ENCODE results near the gene EDARADD.
A peak's percentile ranks its signal among the peaks of the same experiment; 100 is the strongest.

Gene EDARADD

GRCh38 chr1:236393681-236394481 lies at the start of gene EDARADD:
EDARADD (plus strand) TSS chr1:236394286; CDS start chr1:236394445, 159 bp downstream.
- no peak within 1 kb of the TSS for H3K27ac ChIP-seq (ENCODE audit: low read length)
- H3K9me3 ChIP-seq (ENCODE audit: insufficient read depth, low read length) = no peaks in the 10 kb centered on the region
- peak within 1 kb of the TSS; percentile 40 for H3K4me2 ChIP-seq (ENCODE audit: low read length)
- peak within 1 kb of the TSS; percentile 46; the same call in 1 of the 2 replicates for H2AFZ ChIP-seq (ENCODE audit: low read depth, low read length)
- peaks cover 37% of the 10 kb centered on the region for H3K27me3 ChIP-seq (ENCODE audit: low read depth, low read length)
- H3K36me3 ChIP-seq (replicated peaks; ENCODE audit: low read depth, low read length) = no peaks in the 10 kb centered on the region
- H3K9ac ChIP-seq (ENCODE audit: low read length) = no peak within 1 kb of the TSS
- peak within 1 kb of the TSS; percentile 45 for H3K4me3 ChIP-seq (ENCODE audit: low read length)
- no peaks in the 10 kb centered on the region for H3K4me1 ChIP-seq (ENCODE audit: low read length)
- TF ChIP-seq EZH2phosphoT487 (IDR thresholded peaks at IDR 0.05; ENCODE audit: low read depth) (no peak), CTCF (IDR thresholded peaks at IDR 0.05; ENCODE audit: low read depth, low read length) (no peak)
- no peaks in the 10 kb centered on the region for H4K20me1 ChIP-seq (ENCODE audit: insufficient read depth, low read length)
- H3K79me2 ChIP-seq (ENCODE audit: low read length) = no peaks in the 10 kb centered on the region

- H4K20me1 ChIP-seq (ENCODE audit: insufficient read depth, low read length) = no peaks in the 10 kb centered on the region
- H3K4me2 ChIP-seq (ENCODE audit: low read length) = no peak overlapping the region
- no peak for TF ChIP-seq EZH2phosphoT487 (IDR thresholded peaks at IDR 0.05; ENCODE audit: low read depth)
- peak; percentile 40 for TF ChIP-seq CTCF (IDR thresholded peaks at IDR 0.05; ENCODE audit: low read depth, low read length)
- H3K27me3 ChIP-seq (ENCODE audit: low read depth, low read length) = peaks cover 6% of the 10 kb centered on the region
- no peaks in the 10 kb centered on the region for H3K79me2 ChIP-seq (ENCODE audit: low read length)
- no peak overlapping the region for H3K9ac ChIP-seq (ENCODE audit: low read length)
- H3K4me1 ChIP-seq (ENCODE audit: low read length) = no peaks in the 10 kb centered on the region
- no peak overlapping the region for H2AFZ ChIP-seq (ENCODE audit: low read depth, low read length)
- no peaks in the 10 kb centered on the region for H3K9me3 ChIP-seq (ENCODE audit: insufficient read depth, low read length)
- H3K27ac ChIP-seq (ENCODE audit: low read length) = no peak overlapping the region
- H3K4me3 ChIP-seq (ENCODE audit: low read length) = no peak overlapping the region
- H3K36me3 ChIP-seq (replicated peaks; ENCODE audit: low read depth, low read length) = no peaks in the 10 kb centered on the region
These were observed 48.4 kb upstream of the EDARADD start for GRCh38 chr1:236345728-236346127.

- Histone ChIP-seq H3K4me2 (ENCODE audit: low read length) (no peak overlapping the region), H3K4me1 (ENCODE audit: low read length) (no peaks in the 10 kb centered on the region), H2AFZ (ENCODE audit: low read depth, low read length) (no peak overlapping the region), H3K79me2 (ENCODE audit: low read length) (no peaks in the 10 kb centered on the region), H3K27me3 (ENCODE audit: low read depth, low read length) (peaks cover 2% of the 10 kb centered on the region; the same call in 1 of the 2 replicates), H3K4me3 (ENCODE audit: low read length) (no peak overlapping the region), H3K36me3 (replicated peaks; ENCODE audit: low read depth, low read length) (no peaks in the 10 kb centered on the region), H3K9me3 (ENCODE audit: insufficient read depth, low read length) (no peaks in the 10 kb centered on the region), H3K9ac (ENCODE audit: low read length) (no peak overlapping the region), H4K20me1 (ENCODE audit: insufficient read depth, low read length) (no peaks in the 10 kb centered on the region), H3K27ac (ENCODE audit: low read length) (no peak overlapping the region)
- no peak for TF ChIP-seq EZH2phosphoT487 (IDR thresholded peaks at IDR 0.05; ENCODE audit: low read depth)
- TF ChIP-seq CTCF (IDR thresholded peaks at IDR 0.05; ENCODE audit: low read depth, low read length) = no peak
These were observed 46.0 kb upstream of the EDARADD start for GRCh38 chr1:236348071-236348470.

- no peak overlapping the region for H3K9ac ChIP-seq (ENCODE audit: low read length)
- H2AFZ ChIP-seq (ENCODE audit: low read depth, low read length) = no peak overlapping the region
- H3K79me2 ChIP-seq (ENCODE audit: low read length) = no peaks in the 10 kb centered on the region
- no peak overlapping the region for H3K27ac ChIP-seq (ENCODE audit: low read length)
- no peak overlapping the region for H3K4me3 ChIP-seq (ENCODE audit: low read length)
- no peaks in the 10 kb centered on the region for H4K20me1 ChIP-seq (ENCODE audit: insufficient read depth, low read length)
- no peaks in the 10 kb centered on the region for H3K4me1 ChIP-seq (ENCODE audit: low read length)
- no peaks in the 10 kb centered on the region for H3K9me3 ChIP-seq (ENCODE audit: insufficient read depth, low read length)
- peaks cover 11% of the 10 kb centered on the region for H3K27me3 ChIP-seq (ENCODE audit: low read depth, low read length)
- H3K36me3 ChIP-seq (replicated peaks; ENCODE audit: low read depth, low read length) = no peaks in the 10 kb centered on the region
- no peak for TF ChIP-seq CTCF (IDR thresholded peaks at IDR 0.05; ENCODE audit: low read depth, low read length)
- TF ChIP-seq EZH2phosphoT487 (IDR thresholded peaks at IDR 0.05; ENCODE audit: low read depth) = no peak
- H3K4me2 ChIP-seq (ENCODE audit: low read length) = no peak overlapping the region
These were observed 43.8 kb upstream of the EDARADD start for GRCh38 chr1:236350308-236350707.

Data from OCI-LY3 (cell line).